ENCODE measurements around the gene PFKP. TPM values are rescaled to one million over a fixed set of nuclear protein-coding genes. Genes with fewer than 3 reads are reported as not detected.

PFKP gene
- total and polyA plus RNA-seq, 5 donors from 2014 or later, result 43.1 to 103 (median 52.3) TPM

- Mint-ChIP-seq H3K4me3 (no peak overlapping the region), H3K27me3 (no peaks in the 10 kb centered on the region), H3K36me3 (peaks cover 37% of the 10 kb centered on the region), H3K9me3 (peaks cover 0 to 2% (median 0%) of the 10 kb centered on the region in 7 donors), H3K4me1 (peaks cover 0 to 1% (median 0%) of the 10 kb centered on the region in 4 donors), H3K27ac (no peak overlapping the region)
- no peak overlapping the region for H3K4me3 ChIP-seq (ENCODE audit: low read depth, low read length)
- no peaks in the 10 kb centered on the region for H3K4me1 ChIP-seq (ENCODE audit: control insufficient read depth, insufficient read depth, low read length, poor library complexity, severe bottlenecking)
- ATAC-seq (ENCODE audit: low read depth in 2 of 2) (no peak), DNase-seq (no peak)
- H3K36me3 ChIP-seq (ENCODE audit: control insufficient read depth, insufficient read depth, low read length), result peaks cover 83% of the 10 kb centered on the region
- no peaks in the 10 kb centered on the region for H3K9me3 ChIP-seq (ENCODE audit: control insufficient read depth in 2 of 2, low read length in 2 of 2)
- H3K27me3 ChIP-seq (ENCODE audit: control insufficient read depth, insufficient read depth, low read length), result no peaks in the 10 kb centered on the region
- H3K27ac ChIP-seq (ENCODE audit: insufficient read depth, low read length, poor library complexity, severe bottlenecking), result no peak overlapping the region
Measured at GRCh38 chr10:3107426-3107961, 40.1 kb downstream of the PFKP start.

GRCh38 chr10:3108033-3108432 lies 40.7 kb downstream of the PFKP start:
- Mint-ChIP-seq H3K27ac (no peak overlapping the region), H3K27me3 (no peaks in the 10 kb centered on the region), H3K36me3 (peaks cover 38% of the 10 kb centered on the region), H3K9me3 (peaks cover 0 to 2% (median 0%) of the 10 kb centered on the region in 7 donors), H3K4me3 (no peak overlapping the region), H3K4me1 (peaks cover 0 to 1% (median 0%) of the 10 kb centered on the region in 4 donors)
- no peaks in the 10 kb centered on the region for H3K4me1 ChIP-seq (ENCODE audit: control insufficient read depth, insufficient read depth, low read length, poor library complexity, severe bottlenecking)
- H3K27me3 ChIP-seq (ENCODE audit: control insufficient read depth, insufficient read depth, low read length), result no peaks in the 10 kb centered on the region
- ATAC-seq (ENCODE audit: low read depth in 2 of 2) (no peak), DNase-seq (no peak)
- peaks cover 83% of the 10 kb centered on the region for H3K36me3 ChIP-seq (ENCODE audit: control insufficient read depth, insufficient read depth, low read length)
- H3K4me3 ChIP-seq (ENCODE audit: low read depth, low read length), result no peak overlapping the region
- H3K9me3 ChIP-seq (ENCODE audit: control insufficient read depth in 2 of 2, low read length in 2 of 2), result no peaks in the 10 kb centered on the region
- H3K27ac ChIP-seq (ENCODE audit: insufficient read depth, low read length, poor library complexity, severe bottlenecking), result no peak overlapping the region

GRCh38 chr10:3108575-3109105 lies 41.3 kb downstream of the PFKP start:
- no peaks in the 10 kb centered on the region for H3K27me3 ChIP-seq (ENCODE audit: control insufficient read depth, insufficient read depth, low read length)
- Mint-ChIP-seq H3K4me3 (no peak overlapping the region), H3K9me3 (peaks cover 0 to 2% (median 0%) of the 10 kb centered on the region in 7 donors), H3K27ac (no peak overlapping the region), H3K36me3 (peaks cover 40% of the 10 kb centered on the region), H3K4me1 (peaks cover 0 to 1% (median 0%) of the 10 kb centered on the region in 4 donors), H3K27me3 (no peaks in the 10 kb centered on the region)
- H3K9me3 ChIP-seq (ENCODE audit: control insufficient read depth in 2 of 2, low read length in 2 of 2), result no peaks in the 10 kb centered on the region
- ATAC-seq (ENCODE audit: low read depth in 2 of 2) (no peak), DNase-seq (no peak)
- H3K27ac ChIP-seq (ENCODE audit: insufficient read depth, low read length, poor library complexity, severe bottlenecking), result no peak overlapping the region
- H3K4me1 ChIP-seq (ENCODE audit: control insufficient read depth, insufficient read depth, low read length, poor library complexity, severe bottlenecking), result no peaks in the 10 kb centered on the region
- H3K4me3 ChIP-seq (ENCODE audit: low read depth, low read length), result no peak overlapping the region
- peaks cover 83% of the 10 kb centered on the region for H3K36me3 ChIP-seq (ENCODE audit: control insufficient read depth, insufficient read depth, low read length)

GRCh38 chr10:3109196-3109595 lies 41.8 kb downstream of the PFKP start:
- Mint-ChIP-seq H3K27me3 (no peaks in the 10 kb centered on the region), H3K4me3 (no peak overlapping the region), H3K36me3 (peaks cover 38% of the 10 kb centered on the region), H3K27ac (peak overlapping the region in 1 of 3 donors; percentile 36), H3K9me3 (peaks cover 0 to 2% (median 0%) of the 10 kb centered on the region in 7 donors), H3K4me1 (peaks cover 0 to 1% (median 0%) of the 10 kb centered on the region in 4 donors)
- Histone ChIP-seq H3K4me3 (ENCODE audit: low read depth, low read length) (no peak overlapping the region), H3K9me3 (ENCODE audit: control insufficient read depth in 2 of 2, low read length in 2 of 2) (no peaks in the 10 kb centered on the region), H3K4me1 (ENCODE audit: control insufficient read depth, insufficient read depth, low read length, poor library complexity, severe bottlenecking) (no peaks in the 10 kb centered on the region), H3K36me3 (ENCODE audit: control insufficient read depth, insufficient read depth, low read length) (peaks cover 80% of the 10 kb centered on the region), H3K27me3 (ENCODE audit: control insufficient read depth, insufficient read depth, low read length) (no peaks in the 10 kb centered on the region), H3K27ac (ENCODE audit: insufficient read depth, low read length, poor library complexity, severe bottlenecking) (no peak overlapping the region)
- no peak for DNase-seq
- ATAC-seq (ENCODE audit: low read depth in 2 of 2), result no peak

- no peaks in the 10 kb centered on the region for H3K4me1 ChIP-seq (ENCODE audit: control insufficient read depth, insufficient read depth, low read length, poor library complexity, severe bottlenecking)
- no peak overlapping the region for H3K27ac ChIP-seq (ENCODE audit: insufficient read depth, low read length, poor library complexity, severe bottlenecking)
- peaks cover 0 to 2% (median 0%) of the 10 kb centered on the region in 7 donors for H3K9me3 Mint-ChIP-seq
- no peak overlapping the region for H3K27ac Mint-ChIP-seq
- H3K4me3 Mint-ChIP-seq, result no peak overlapping the region
- H3K36me3 Mint-ChIP-seq, result peaks cover 34% of the 10 kb centered on the region
- ATAC-seq (ENCODE audit: low read depth in 2 of 2) (no peak), DNase-seq (no peak)
- no peak overlapping the region for H3K4me3 ChIP-seq (ENCODE audit: low read depth, low read length)
- H3K27me3 ChIP-seq (ENCODE audit: control insufficient read depth, insufficient read depth, low read length), result no peaks in the 10 kb centered on the region
- H3K27me3 Mint-ChIP-seq, result no peaks in the 10 kb centered on the region
- no peaks in the 10 kb centered on the region for H3K9me3 ChIP-seq (ENCODE audit: control insufficient read depth in 2 of 2, low read length in 2 of 2)
- peaks cover 76% of the 10 kb centered on the region for H3K36me3 ChIP-seq (ENCODE audit: control insufficient read depth, insufficient read depth, low read length)
- H3K4me1 Mint-ChIP-seq, result peaks cover 0 to 1% (median 0%) of the 10 kb centered on the region in 4 donors
Measured at GRCh38 chr10:3109633-3110032, 42.3 kb downstream of the PFKP start.

- H3K9me3 ChIP-seq (ENCODE audit: control insufficient read depth in 2 of 2, low read length in 2 of 2), result no peaks in the 10 kb centered on the region
- H3K27me3 ChIP-seq (ENCODE audit: control insufficient read depth, insufficient read depth, low read length), result no peaks in the 10 kb centered on the region
- DNase-seq (no peak), ATAC-seq (ENCODE audit: low read depth in 2 of 2) (no peak)
- H3K4me1 ChIP-seq (ENCODE audit: control insufficient read depth, insufficient read depth, low read length, poor library complexity, severe bottlenecking), result no peaks in the 10 kb centered on the region
- H3K36me3 ChIP-seq (ENCODE audit: control insufficient read depth, insufficient read depth, low read length), result peaks cover 72% of the 10 kb centered on the region
- Mint-ChIP-seq H3K9me3 (peaks cover 0 to 2% (median 0%) of the 10 kb centered on the region in 7 donors), H3K36me3 (peaks cover 40% of the 10 kb centered on the region), H3K4me1 (peaks cover 0 to 1% (median 0%) of the 10 kb centered on the region in 4 donors), H3K4me3 (no peak overlapping the region), H3K27ac (peak overlapping the region in 1 of 3 donors; percentile 70), H3K27me3 (no peaks in the 10 kb centered on the region)
- no peak overlapping the region for H3K4me3 ChIP-seq (ENCODE audit: low read depth, low read length)
- H3K27ac ChIP-seq (ENCODE audit: insufficient read depth, low read length, poor library complexity, severe bottlenecking), result no peak overlapping the region
Measured at GRCh38 chr10:3110782-3111620, 43.7 kb downstream of the PFKP start.

- Histone ChIP-seq H3K27ac (ENCODE audit: insufficient read depth, low read length, poor library complexity, severe bottlenecking) (no peak overlapping the region), H3K36me3 (ENCODE audit: control insufficient read depth, insufficient read depth, low read length) (peaks cover 79% of the 10 kb centered on the region), H3K27me3 (ENCODE audit: control insufficient read depth, insufficient read depth, low read length) (no peaks in the 10 kb centered on the region), H3K4me3 (ENCODE audit: low read depth, low read length) (no peak overlapping the region), H3K4me1 (ENCODE audit: control insufficient read depth, insufficient read depth, low read length, poor library complexity, severe bottlenecking) (no peaks in the 10 kb centered on the region), H3K9me3 (ENCODE audit: control insufficient read depth in 2 of 2, low read length in 2 of 2) (no peaks in the 10 kb centered on the region)
- Mint-ChIP-seq H3K36me3 (peaks cover 46% of the 10 kb centered on the region), H3K27me3 (no peaks in the 10 kb centered on the region), H3K4me1 (peaks cover 0 to 1% (median 0%) of the 10 kb centered on the region in 4 donors), H3K27ac (no peak overlapping the region), H3K4me3 (no peak overlapping the region), H3K9me3 (peaks cover 0 to 2% (median 0%) of the 10 kb centered on the region in 7 donors)
- DNase-seq, result no peak
- no peak for ATAC-seq (ENCODE audit: low read depth in 2 of 2)
Measured at GRCh38 chr10:3111621-3112163, 44.3 kb downstream of the PFKP start.

Measured in CD4-positive, CD25-positive, alpha-beta regulatory T cell (primary cell).